ENCODE results near the gene MIPEP. TPM values are rescaled to one million over a fixed set of nuclear protein-coding genes. Genes with fewer than 3 reads are reported as not detected.

Gene MIPEP
- total RNA-seq, 4 donors from 2014 or later: 12.1 to 25.7 (median 19.5) TPM

DNA sequence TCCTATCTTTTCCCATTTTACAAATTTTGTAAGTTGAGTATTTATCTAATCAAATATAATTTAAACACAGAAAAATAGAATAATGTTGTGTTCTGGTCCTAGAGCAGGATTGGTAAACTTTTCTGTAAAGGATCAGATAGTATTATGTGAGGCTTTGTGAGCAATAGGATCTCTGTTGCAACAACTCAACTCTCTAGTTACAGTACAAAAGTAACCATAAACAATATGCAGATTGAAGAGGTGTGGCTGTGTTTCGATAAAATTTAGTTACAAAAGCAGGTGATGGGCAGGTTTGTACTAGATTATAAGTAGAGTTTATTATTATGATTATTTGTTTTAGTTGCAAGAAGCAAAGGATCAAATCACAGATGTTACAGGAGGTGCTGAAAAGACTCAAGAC lies 23.3 kb upstream of the MIPEP start:
- 19 to 36% methylated on average over 1 of the region's 1 CpG for WGBS, 2 donors

GRCh38 chr13:23909606-23910005 lies 20.4 kb upstream of the MIPEP start:
- no peaks in the 10 kb centered on the region for H3K27me3 ChIP-seq
- TF ChIP-seq POLR2A (IDR thresholded peaks at IDR 0.05): no peak
- TF ChIP-seq, protein P1, sequence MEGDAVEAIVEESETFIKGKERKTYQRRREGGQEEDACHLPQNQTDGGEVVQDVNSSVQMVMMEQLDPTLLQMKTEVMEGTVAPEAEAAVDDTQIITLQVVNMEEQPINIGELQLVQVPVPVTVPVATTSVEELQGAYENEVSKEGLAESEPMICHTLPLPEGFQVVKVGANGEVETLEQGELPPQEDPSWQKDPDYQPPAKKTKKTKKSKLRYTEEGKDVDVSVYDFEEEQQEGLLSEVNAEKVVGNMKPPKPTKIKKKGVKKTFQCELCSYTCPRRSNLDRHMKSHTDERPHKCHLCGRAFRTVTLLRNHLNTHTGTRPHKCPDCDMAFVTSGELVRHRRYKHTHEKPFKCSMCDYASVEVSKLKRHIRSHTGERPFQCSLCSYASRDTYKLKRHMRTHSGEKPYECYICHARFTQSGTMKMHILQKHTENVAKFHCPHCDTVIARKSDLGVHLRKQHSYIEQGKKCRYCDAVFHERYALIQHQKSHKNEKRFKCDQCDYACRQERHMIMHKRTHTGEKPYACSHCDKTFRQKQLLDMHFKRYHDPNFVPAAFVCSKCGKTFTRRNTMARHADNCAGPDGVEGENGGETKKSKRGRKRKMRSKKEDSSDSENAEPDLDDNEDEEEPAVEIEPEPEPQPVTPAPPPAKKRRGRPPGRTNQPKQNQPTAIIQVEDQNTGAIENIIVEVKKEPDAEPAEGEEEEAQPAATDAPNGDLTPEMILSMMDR (IDR thresholded peaks at IDR 0.05): no peak
- no peak overlapping the region for H3K27ac ChIP-seq
- intact Hi-C loops (cut with DNase I): no loop called here
- no peaks in the 10 kb centered on the region for H3K4me1 ChIP-seq
- no peak for DNase-seq
- no peaks in the 10 kb centered on the region for H3K9me3 ChIP-seq
- no peak overlapping the region for H3K4me3 ChIP-seq
- no peaks in the 10 kb centered on the region for H3K36me3 ChIP-seq

More for the DNA sequence above, 23.3 kb upstream of the MIPEP start:
- Histone ChIP-seq H3K9me3 (no peaks in the 10 kb centered on the region), H3K4me1 (no peaks in the 10 kb centered on the region), H3K4me3 (no peak overlapping the region), H3K27me3 (peaks cover 0 to 9% (median 0%) of the 10 kb centered on the region in 4 donors), H3K27ac (no peak overlapping the region), H3K36me3 (no peaks in the 10 kb centered on the region)
- intact Hi-C loops (cut with DNase I): no loop called here
- no peak for DNase-seq
- TF ChIP-seq, protein P1 (IDR thresholded peaks at IDR 0.05): no peak
- TF ChIP-seq POLR2A (IDR thresholded peaks at IDR 0.05): no peak

DNA sequence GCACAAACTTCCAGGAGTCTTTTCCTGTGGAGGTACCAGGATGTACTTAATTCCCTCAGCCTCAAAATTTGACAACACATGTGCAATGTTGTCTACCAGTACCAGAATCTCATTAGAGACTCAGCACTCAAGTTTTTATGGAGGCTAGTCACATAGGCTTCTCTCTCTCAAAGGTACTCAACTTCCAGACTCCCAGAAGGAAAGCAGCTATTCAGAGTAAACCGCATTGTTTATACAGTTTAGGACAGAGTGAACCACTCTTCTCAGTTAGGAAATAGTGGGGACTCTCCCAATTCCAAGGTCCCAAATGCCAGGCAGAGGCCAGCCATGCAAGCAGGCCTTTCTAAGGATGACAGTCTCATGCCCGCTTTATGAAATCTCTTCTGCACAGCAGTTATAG lies 16.6 kb upstream of the MIPEP start:
- Histone ChIP-seq H3K36me3 (no peaks in the 10 kb centered on the region), H3K4me3 (no peak overlapping the region), H3K27me3 (peaks cover 0 to 37% (median 7%) of the 10 kb centered on the region in 4 donors), H3K9me3 (no peaks in the 10 kb centered on the region), H3K4me1 (peaks cover 5 to 11% (median 9%) of the 10 kb centered on the region in 3 donors), H3K27ac (no peak overlapping the region)
- intact Hi-C loops (cut with DNase I): no loop called here
- 83 to 93% methylated on average over 2 of the region's 2 CpGs for WGBS, 2 donors
- no peak for TF ChIP-seq POLR2A (IDR thresholded peaks at IDR 0.05)
- DNase-seq: no peak

DNA sequence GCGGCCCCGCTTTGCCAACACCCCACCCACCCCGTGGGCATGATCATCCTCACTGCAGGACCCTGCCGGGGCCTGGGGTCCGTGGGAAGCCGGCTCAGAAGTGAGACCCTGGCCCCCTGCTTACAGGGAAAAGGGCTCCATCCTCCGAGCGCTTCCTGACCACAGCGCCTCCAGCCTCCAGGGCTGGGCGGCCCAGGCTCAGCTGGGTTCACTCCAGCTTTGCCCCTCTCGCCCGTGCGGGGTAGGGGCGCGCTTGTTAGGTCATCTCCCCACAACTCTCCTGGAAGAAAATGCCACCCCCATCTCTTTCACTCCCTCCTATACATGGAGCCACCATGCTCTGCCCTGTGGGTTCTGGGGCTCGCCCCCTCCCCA lies 14.7 kb upstream of the MIPEP start:
- H3K27ac ChIP-seq: no peak overlapping the region
- H3K4me1 ChIP-seq: peaks cover 5 to 11% (median 9%) of the 10 kb centered on the region in 3 donors
- peak overlapping the region in 2 of 4 donors; percentile 31 to 58 for H3K4me3 ChIP-seq
- intact Hi-C loops (cut with DNase I): no loop called here
- WGBS, 2 donors: 57% methylated on average over 6 of the region's 16 CpGs; no CpG with 5 or more reads in 1 of the 2 donors
- H3K27me3 ChIP-seq: peaks cover 0 to 37% (median 7%) of the 10 kb centered on the region in 4 donors
- no peaks in the 10 kb centered on the region for H3K9me3 ChIP-seq
- no peaks in the 10 kb centered on the region for H3K36me3 ChIP-seq
- TF ChIP-seq, protein P1 (IDR thresholded peaks at IDR 0.05): no peak
- TF ChIP-seq POLR2A (IDR thresholded peaks at IDR 0.05): no peak
- no peak for DNase-seq

- Histone ChIP-seq H3K27ac (no peak overlapping the region), H3K4me3 (peak overlapping the region; percentile 10 to 58 (median 24)), H3K9me3 (no peaks in the 10 kb centered on the region), H3K36me3 (no peaks in the 10 kb centered on the region), H3K27me3 (peaks cover 0 to 37% (median 7%) of the 10 kb centered on the region in 4 donors), H3K4me1 (peaks cover 5 to 11% (median 9%) of the 10 kb centered on the region in 3 donors)
- DNase-seq: no peak
- intact Hi-C loops (cut with DNase I): no loop called here
- TF ChIP-seq, protein P1 (IDR thresholded peaks at IDR 0.05): no peak
- TF ChIP-seq POLR2A (IDR thresholded peaks at IDR 0.05): no peak
- 19 to 49% methylated on average over 8 to 31 of the region's 67 CpGs for WGBS, 2 donors
These were observed 14.0 kb upstream of the MIPEP start for GRCh38 chr13:23902975-23903905.

Measured in esophagus squamous epithelium (tissue), 5 donors.